HEK293 (cell line): ENCODE results near the gene ARMC2.
"Not testable (repeated sequence)": the region's sequence is repeated elsewhere in the genome, so short reads cannot be mapped to it uniquely, and the experiment has no call there.

Source experiments
- CTCF ChIA-PET: fragments of 350-600 bp; formaldehyde crosslinking; extraction: SDS; loops from one replicate; lab custom pipeline; 2021; ENCODE audit warnings: antibody characterized with exemption; lab: Yijun Ruan, JAX
- POLR2A ChIA-PET: fragments of 300-600 bp; formaldehyde crosslinking; extraction: SDS; loops from one replicate; lab custom pipeline; 2020; ENCODE audit warnings: antibody characterized with exemption, inconsistent platforms; lab: Yijun Ruan, JAX
- H3K27ac ChIP-seq: fragments of 200-500 bp; sonication (Bioruptor generic); 2 replicates; pipeline ENCODE4 v1.5.1; 2014; ENCODE audit warnings: low read depth, low read length, control low read depth, inconsistent platforms; ENCODE audit errors: extremely low read depth
- H3K36me3 ChIP-seq, 2 experiments: fragments of 200-500 bp in 1 of 2; sonication (Bioruptor generic) in 1 of 2; 1 replicate in 1 of 2; 2 replicates in 1 of 2; pipeline ENCODE4 v1.5.1; 2014 to 2017; ENCODE audit warnings: inconsistent platforms in 2 of 2, low read length in 2 of 2; ENCODE audit not compliant: control insufficient read depth in 2 of 2, insufficient read depth in 1 of 2
- H3K4me1 ChIP-seq: fragments of 200-500 bp; sonication (Bioruptor generic); 2 replicates; pipeline ENCODE4 v1.5.1; 2014; ENCODE audit warnings: mild to moderate bottlenecking, low read length, inconsistent platforms; ENCODE audit not compliant: control insufficient read depth, insufficient read depth
- H3K4me3 ChIP-seq: 2 replicates; pipeline ENCODE4 v1.5.1; 2011; ENCODE audit warnings: low read depth, mild to moderate bottlenecking, control low read depth, low read length, moderate library complexity
- H3K9me3 ChIP-seq: fragments of 200-500 bp; sonication (Bioruptor generic); 2 replicates; pipeline ENCODE4 v1.5.1; 2014; ENCODE audit warnings: low read depth, low read length, inconsistent platforms; ENCODE audit not compliant: control insufficient read depth, insufficient read depth
- BCL6B ChIP-seq: fragments of 450-650 bp; formaldehyde crosslinking; IDR thresholded peaks from 2 replicates; pipeline ENCODE4 v1.5.1; 2017; ENCODE audit warnings: missing biosample characterization, missing genetic modification characterization
- GFI1B ChIP-seq: fragments of 450-650 bp; formaldehyde crosslinking; IDR thresholded peaks from 2 replicates; pipeline ENCODE4 v1.5.1; 2016; ENCODE audit warnings: missing biosample characterization, missing genetic modification characterization
- HOXC10 ChIP-seq: sonication (generic); formaldehyde crosslinking; IDR thresholded peaks from 2 replicates; pipeline ENCODE4 v1.8.1; 2023; ENCODE audit warnings: mild to moderate bottlenecking, missing genetic modification reagents
- KLF16 ChIP-seq: fragments of 450-650 bp; formaldehyde crosslinking; IDR thresholded peaks from 2 replicates; pipeline ENCODE4 v1.5.1; 2017; ENCODE audit warnings: missing biosample characterization, missing genetic modification characterization
- PRDM4 ChIP-seq: fragments of 450-650 bp; formaldehyde crosslinking; IDR thresholded peaks from 2 replicates; pipeline ENCODE4 v1.5.1; 2017; ENCODE audit warnings: missing biosample characterization, missing genetic modification characterization
- SCRT1 ChIP-seq: fragments of 450-650 bp; formaldehyde crosslinking; IDR thresholded peaks from 2 replicates; pipeline ENCODE4 v1.5.1; 2016; ENCODE audit warnings: missing biosample characterization, missing genetic modification characterization, borderline replicate concordance
- ZBTB17 ChIP-seq: fragments of 450-650 bp; formaldehyde crosslinking; IDR thresholded peaks from 2 replicates; pipeline ENCODE4 v1.5.1; 2016; ENCODE audit warnings: missing biosample characterization, missing genetic modification characterization
- ZBTB49 ChIP-seq: fragments of 450-650 bp; formaldehyde crosslinking; IDR thresholded peaks from 2 replicates; pipeline ENCODE4 v1.5.1; 2016; ENCODE audit warnings: missing biosample characterization, missing genetic modification characterization, low read depth
- ZFP37 ChIP-seq: fragments of 450-650 bp; formaldehyde crosslinking; IDR thresholded peaks from 2 replicates; pipeline ENCODE4 v1.5.1; 2016; ENCODE audit warnings: missing biosample characterization, missing genetic modification characterization
- ZNF146 ChIP-seq: fragments of 450-650 bp; formaldehyde crosslinking; IDR thresholded peaks from 2 replicates; pipeline ENCODE4 v1.5.1; 2016; ENCODE audit warnings: missing biosample characterization, missing genetic modification characterization
- ZNF223 ChIP-seq: fragments of 450-650 bp; formaldehyde crosslinking; IDR thresholded peaks from 2 replicates; pipeline ENCODE4 v1.5.1; 2016; ENCODE audit warnings: missing biosample characterization, missing genetic modification characterization
- ZNF23 ChIP-seq: fragments of 450-650 bp; formaldehyde crosslinking; IDR thresholded peaks from 2 replicates; pipeline ENCODE4 v1.5.1; 2016; ENCODE audit warnings: missing biosample characterization, missing genetic modification characterization, borderline replicate concordance
- ZNF280D ChIP-seq: fragments of 450-650 bp; formaldehyde crosslinking; IDR thresholded peaks from 2 replicates; pipeline ENCODE4 v1.5.1; 2016; ENCODE audit warnings: missing biosample characterization, missing genetic modification characterization
- ZNF335 ChIP-seq: fragments of 450-650 bp; formaldehyde crosslinking; conservative IDR thresholded peaks from 2 replicates; pipeline ENCODE4 v1.5.1; 2016; ENCODE audit warnings: missing biosample characterization, missing genetic modification characterization
- ZNF350 ChIP-seq: fragments of 450-650 bp; formaldehyde crosslinking; IDR thresholded peaks from 2 replicates; pipeline ENCODE4 v1.5.0; 2017; ENCODE audit warnings: missing biosample characterization, mild to moderate bottlenecking, missing genetic modification characterization
- ZNF521 ChIP-seq: fragments of 450-650 bp; formaldehyde crosslinking; IDR thresholded peaks from 2 replicates; pipeline ENCODE4 v1.5.1; 2017; ENCODE audit warnings: missing biosample characterization, mild to moderate bottlenecking, missing genetic modification characterization
- ZNF580 ChIP-seq: fragments of 450-650 bp; formaldehyde crosslinking; IDR thresholded peaks from 2 replicates; pipeline ENCODE4 v1.5.1; 2016; ENCODE audit warnings: missing biosample characterization, missing genetic modification characterization
- ZNF624 ChIP-seq: fragments of 450-650 bp; formaldehyde crosslinking; IDR thresholded peaks from 2 replicates; pipeline ENCODE4 v1.5.1; 2017; ENCODE audit warnings: missing biosample characterization, missing genetic modification characterization
- ZXDB ChIP-seq: fragments of 450-650 bp; formaldehyde crosslinking; IDR thresholded peaks from 2 replicates; pipeline ENCODE4 v1.5.1; 2016; ENCODE audit warnings: missing biosample characterization, missing genetic modification characterization

ARMC2 gene

GRCh38 chr6:108813218-108813617 is 35.0 kb upstream of the ARMC2 start:
- POLR2A ChIA-PET, H3K36me3 ChIP-seq, H3K9me3 ChIP-seq, H3K27ac ChIP-seq, H3K4me1 ChIP-seq, H3K4me3 ChIP-seq: not testable (repeated sequence)
- CTCF ChIA-PET, result interaction anchor here (0.6 kb wide), 1 partner anchor 100 kb away, joined by 4 read pairs; no protein-coding TSS in a partner anchor
- TF ChIP-seq ZNF146 (tag by site-specific recombination), result peak; percentile 93
- 0 out of 2 replicates have a peak, but pooled peaks have one; percentile 34 for TF ChIP-seq ZNF580 (tag by site-specific recombination)
- TF ChIP-seq ZNF280D (tag by site-specific recombination), result 0 out of 2 replicates have a peak, but pooled peaks have one; percentile 26

- H3K27ac ChIP-seq, H3K4me3 ChIP-seq, H3K36me3 ChIP-seq, H3K4me1 ChIP-seq, POLR2A ChIA-PET, H3K9me3 ChIP-seq, CTCF ChIA-PET: not testable (repeated sequence)
Measured at GRCh38 chr6:108817276-108817675, 30.9 kb upstream of the ARMC2 start.

GRCh38 chr6:108820006-108820405 is 28.2 kb upstream of the ARMC2 start:
- TF ChIP-seq ZBTB49 (tag by site-specific recombination) (no peak), ZNF23 (tag by site-specific recombination) (no peak), HOXC10 (CRISPR knock-in tag) (no peak), PRDM4 (no peak), ZXDB (tag by site-specific recombination) (no peak)
- CTCF ChIA-PET, result interaction anchor here (1.1 kb wide), 1 partner anchor 278 kb away, joined by 10 read pairs; no protein-coding TSS in a partner anchor
- no peaks in the 10 kb centered on the region for H3K4me1 ChIP-seq
- POLR2A ChIA-PET, result interaction anchor here (0.6 to 1.0 kb wide), 2 partner anchors 28 to 297 kb away, joined by 3 read pairs; partner anchors contain the start of gene ARMC2
- H3K27ac ChIP-seq, result no peak overlapping the region
- H3K4me3 ChIP-seq, result no peak overlapping the region
- no peaks in the 10 kb centered on the region; a peak in 1 of 3 replicates for H3K36me3 ChIP-seq
- no peaks in the 10 kb centered on the region for H3K9me3 ChIP-seq

GRCh38 chr6:108822401-108822800 is 25.8 kb upstream of the ARMC2 start:
- H3K27ac ChIP-seq, result no peak overlapping the region
- no peaks in the 10 kb centered on the region for H3K4me1 ChIP-seq
- no peaks in the 10 kb centered on the region; a peak in 1 of 3 replicates for H3K36me3 ChIP-seq
- H3K4me3 ChIP-seq, result no peak overlapping the region
- ChIA-PET POLR2A (no interaction called here), CTCF (interaction anchor here (0.7 to 2.1 kb wide), 4 partner anchors 12 to 1465 kb away, joined by 3 to 8 read pairs (median 3); no protein-coding TSS in a partner anchor)
- no peaks in the 10 kb centered on the region for H3K9me3 ChIP-seq
- TF ChIP-seq ZNF350 (no peak), ZBTB17 (tag by site-specific recombination) (no peak), ZFP37 (tag by site-specific recombination) (no peak), ZNF521 (tag by site-specific recombination) (no peak), KLF16 (tag by site-specific recombination) (no peak), ZNF624 (tag by site-specific recombination) (no peak), ZNF335 (no peak), GFI1B (no peak), ZNF223 (tag by site-specific recombination) (no peak), BCL6B (tag by site-specific recombination) (no peak), SCRT1 (no peak)
